ENCODE data around the gene CEP120.

Gene CEP120

DNA sequence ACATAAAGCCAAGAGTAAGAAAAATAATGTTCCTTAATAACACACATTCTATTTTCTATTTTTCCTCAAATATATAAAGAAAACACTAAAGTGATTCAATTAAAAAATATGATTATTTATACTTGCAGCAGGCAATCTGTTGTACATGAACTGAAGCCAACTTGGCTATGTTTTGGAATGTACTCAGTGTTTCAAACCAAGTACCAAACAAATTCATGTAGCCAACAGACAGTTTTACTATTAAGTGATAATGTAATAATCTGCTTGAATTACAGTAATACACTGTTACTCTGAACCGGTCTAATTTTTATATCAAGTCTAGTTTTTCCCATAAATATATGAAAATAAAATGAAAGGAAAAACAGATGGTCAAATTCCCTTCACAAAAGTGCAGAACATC is 58.0 kb downstream of the CEP120 start:
- H3K27me3 ChIP-seq (ENCODE audit: insufficient read depth, low read length), result no peaks in the 10 kb centered on the region

GRCh38 chr5:123364441-123365155 is 58.6 kb downstream of the CEP120 start:
- Histone ChIP-seq H3K18ac (ENCODE audit: low read length) (no peak overlapping the region), H3K4me1 (ENCODE audit: control insufficient read depth in 1 of 2, insufficient read depth in 2 of 2, low read length in 2 of 2) (no peaks in the 10 kb centered on the region), H3K23ac (ENCODE audit: low read length) (no peak overlapping the region), H3K79me2 (ENCODE audit: control insufficient read depth, insufficient read depth, low read length, poor library complexity) (no peaks in the 10 kb centered on the region), H2BK12ac (ENCODE audit: low read length) (no peak overlapping the region), H4K91ac (ENCODE audit: low read depth, low read length) (no peak overlapping the region), H2AFZ (ENCODE audit: insufficient read depth, low read length, poor library complexity) (no peak overlapping the region), H3K9me3 (ENCODE audit: insufficient read depth, low read depth, low read length) (no peaks in the 10 kb centered on the region), H2BK120ac (ENCODE audit: insufficient read depth, low read length, poor library complexity) (no peak overlapping the region), H3K4ac (ENCODE audit: low read depth, low read length) (no peak overlapping the region), H3K27ac (ENCODE audit: low read depth, low read length) (no peak overlapping the region), H3K79me1 (ENCODE audit: low read length) (no peaks in the 10 kb centered on the region), H3K4me2 (ENCODE audit: low read length) (no peak overlapping the region), H3K4me3 (ENCODE audit: low read depth, low read length) (no peak overlapping the region), H3K9ac (ENCODE audit: low read length) (no peak overlapping the region), H3K14ac (ENCODE audit: low read length) (no peak overlapping the region), H2BK5ac (ENCODE audit: low read depth, low read length, poor library complexity) (no peak overlapping the region), H3K36me3 (ENCODE audit: control insufficient read depth in 1 of 2, insufficient read depth in 2 of 2, low read length in 2 of 2) (no peaks in the 10 kb centered on the region), H4K12ac (ENCODE audit: low read depth, low read length) (no peak overlapping the region), H2AK5ac (ENCODE audit: low read length) (no peak overlapping the region), H3K27me3 (ENCODE audit: insufficient read depth, low read length) (no peaks in the 10 kb centered on the region), H4K8ac (ENCODE audit: low read depth, low read length) (no peak overlapping the region)
- no peak for DNase-seq
- WGBS (ENCODE audit: extremely low coverage, insufficient coverage, insufficient read length), result no CpG with 5 or more reads among the region's 2 CpGs

More for the DNA sequence above, 58.0 kb downstream of the CEP120 start:
- no peaks in the 10 kb centered on the region for H3K9me3 ChIP-seq (ENCODE audit: insufficient read depth, low read depth, low read length)
- no peak overlapping the region for H3K14ac ChIP-seq (ENCODE audit: low read length)
- H3K79me2 ChIP-seq (ENCODE audit: control insufficient read depth, insufficient read depth, low read length, poor library complexity), result no peaks in the 10 kb centered on the region
- no peaks in the 10 kb centered on the region for H3K36me3 ChIP-seq (ENCODE audit: control insufficient read depth in 1 of 2, insufficient read depth in 2 of 2, low read length in 2 of 2)
- no CpG with 5 or more reads among the region's 1 CpG for WGBS (ENCODE audit: extremely low coverage, insufficient coverage, insufficient read length)
- no peak overlapping the region for H4K8ac ChIP-seq (ENCODE audit: low read depth, low read length)
- no peak overlapping the region for H2BK120ac ChIP-seq (ENCODE audit: insufficient read depth, low read length, poor library complexity)
- no peaks in the 10 kb centered on the region for H3K4me1 ChIP-seq (ENCODE audit: control insufficient read depth in 1 of 2, insufficient read depth in 2 of 2, low read length in 2 of 2)
- H3K23ac ChIP-seq (ENCODE audit: low read length), result no peak overlapping the region
- no peak overlapping the region for H3K4me2 ChIP-seq (ENCODE audit: low read length)
- no peak overlapping the region for H2BK12ac ChIP-seq (ENCODE audit: low read length)
- no peak overlapping the region for H2AK5ac ChIP-seq (ENCODE audit: low read length)
- no peak overlapping the region for H2AFZ ChIP-seq (ENCODE audit: insufficient read depth, low read length, poor library complexity)
- no peak overlapping the region for H3K4me3 ChIP-seq (ENCODE audit: low read depth, low read length)
- no peak overlapping the region for H3K27ac ChIP-seq (ENCODE audit: low read depth, low read length)
- no peak overlapping the region for H3K9ac ChIP-seq (ENCODE audit: low read length)
- H3K4ac ChIP-seq (ENCODE audit: low read depth, low read length), result no peak overlapping the region
- no peak overlapping the region for H4K91ac ChIP-seq (ENCODE audit: low read depth, low read length)
- no peak overlapping the region for H4K12ac ChIP-seq (ENCODE audit: low read depth, low read length)
- no peak overlapping the region for H2BK5ac ChIP-seq (ENCODE audit: low read depth, low read length, poor library complexity)
- no peaks in the 10 kb centered on the region for H3K79me1 ChIP-seq (ENCODE audit: low read length)
- DNase-seq, result no peak
- no peak overlapping the region for H3K18ac ChIP-seq (ENCODE audit: low read length)

DNA sequence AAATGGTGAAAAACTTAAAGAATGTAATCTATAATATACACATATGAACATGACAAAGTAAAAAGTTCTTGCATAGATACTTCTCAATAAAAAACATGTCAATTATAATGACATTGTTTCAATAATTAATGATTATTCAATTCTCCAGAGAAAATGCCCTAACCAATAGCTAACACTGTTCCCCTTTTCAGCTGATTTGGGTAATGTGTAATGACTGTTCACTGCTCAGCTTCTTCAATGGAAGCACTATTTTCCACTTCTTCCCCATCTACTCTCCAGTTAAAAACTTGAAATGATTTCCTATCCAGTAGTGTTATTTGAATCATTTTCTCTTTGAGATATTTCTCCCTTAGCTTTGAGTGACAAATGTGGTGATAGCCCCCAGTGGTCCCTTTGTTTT is 62.3 kb downstream of the CEP120 start:
- Histone ChIP-seq H3K36me3 (ENCODE audit: control insufficient read depth in 1 of 2, insufficient read depth in 2 of 2, low read length in 2 of 2) (peaks cover 0 to 2% of the 10 kb centered on the region in 2 experiments), H3K23ac (ENCODE audit: low read length) (no peak overlapping the region)

GRCh38 chr5:123360201-123360571 is 63.0 kb downstream of the CEP120 start:
- H3K4me2 ChIP-seq (ENCODE audit: low read length), result no peak overlapping the region
- no peak overlapping the region for H3K23ac ChIP-seq (ENCODE audit: low read length)
- no peak overlapping the region for H3K4me3 ChIP-seq (ENCODE audit: low read depth, low read length)
- no peaks in the 10 kb centered on the region for H3K79me1 ChIP-seq (ENCODE audit: low read length)
- no peak for DNase-seq
- no peaks in the 10 kb centered on the region for H3K27me3 ChIP-seq (ENCODE audit: insufficient read depth, low read length)
- H4K8ac ChIP-seq (ENCODE audit: low read depth, low read length), result no peak overlapping the region
- no peak overlapping the region for H2AK5ac ChIP-seq (ENCODE audit: low read length)
- no peak overlapping the region for H3K9ac ChIP-seq (ENCODE audit: low read length)
- H3K4ac ChIP-seq (ENCODE audit: low read depth, low read length), result no peak overlapping the region
- no peak overlapping the region for H4K12ac ChIP-seq (ENCODE audit: low read depth, low read length)
- H3K14ac ChIP-seq (ENCODE audit: low read length), result no peak overlapping the region
- no peak overlapping the region for H3K18ac ChIP-seq (ENCODE audit: low read length)
- no peak overlapping the region for H2AFZ ChIP-seq (ENCODE audit: insufficient read depth, low read length, poor library complexity)
- H3K27ac ChIP-seq (ENCODE audit: low read depth, low read length), result no peak overlapping the region
- H2BK120ac ChIP-seq (ENCODE audit: insufficient read depth, low read length, poor library complexity), result no peak overlapping the region
- peaks cover 0 to 2% of the 10 kb centered on the region in 2 experiments for H3K36me3 ChIP-seq (ENCODE audit: control insufficient read depth in 1 of 2, insufficient read depth in 2 of 2, low read length in 2 of 2)
- no peak overlapping the region for H4K91ac ChIP-seq (ENCODE audit: low read depth, low read length)
- no peaks in the 10 kb centered on the region for H3K4me1 ChIP-seq (ENCODE audit: control insufficient read depth in 1 of 2, insufficient read depth in 2 of 2, low read length in 2 of 2)
- H2BK5ac ChIP-seq (ENCODE audit: low read depth, low read length, poor library complexity), result no peak overlapping the region
- no peaks in the 10 kb centered on the region for H3K79me2 ChIP-seq (ENCODE audit: control insufficient read depth, insufficient read depth, low read length, poor library complexity)
- no peaks in the 10 kb centered on the region for H3K9me3 ChIP-seq (ENCODE audit: insufficient read depth, low read depth, low read length)
- H2BK12ac ChIP-seq (ENCODE audit: low read length), result no peak overlapping the region

More for the DNA sequence above, 62.3 kb downstream of the CEP120 start:
- Histone ChIP-seq H3K4me2 (ENCODE audit: low read length) (no peak overlapping the region), H2AK5ac (ENCODE audit: low read length) (no peak overlapping the region), H2AFZ (ENCODE audit: insufficient read depth, low read length, poor library complexity) (no peak overlapping the region), H3K9me3 (ENCODE audit: insufficient read depth, low read depth, low read length) (no peaks in the 10 kb centered on the region), H3K18ac (ENCODE audit: low read length) (no peak overlapping the region), H4K8ac (ENCODE audit: low read depth, low read length) (no peak overlapping the region), H3K79me1 (ENCODE audit: low read length) (no peaks in the 10 kb centered on the region), H3K14ac (ENCODE audit: low read length) (no peak overlapping the region), H3K27ac (ENCODE audit: low read depth, low read length) (no peak overlapping the region), H2BK120ac (ENCODE audit: insufficient read depth, low read length, poor library complexity) (no peak overlapping the region), H2BK12ac (ENCODE audit: low read length) (no peak overlapping the region), H3K4ac (ENCODE audit: low read depth, low read length) (no peak overlapping the region), H3K9ac (ENCODE audit: low read length) (no peak overlapping the region), H4K12ac (ENCODE audit: low read depth, low read length) (no peak overlapping the region), H3K4me3 (ENCODE audit: low read depth, low read length) (no peak overlapping the region), H2BK5ac (ENCODE audit: low read depth, low read length, poor library complexity) (no peak overlapping the region), H3K27me3 (ENCODE audit: insufficient read depth, low read length) (no peaks in the 10 kb centered on the region), H3K79me2 (ENCODE audit: control insufficient read depth, insufficient read depth, low read length, poor library complexity) (no peaks in the 10 kb centered on the region), H4K91ac (ENCODE audit: low read depth, low read length) (no peak overlapping the region), H3K4me1 (ENCODE audit: control insufficient read depth in 1 of 2, insufficient read depth in 2 of 2, low read length in 2 of 2) (no peaks in the 10 kb centered on the region)
- no peak for DNase-seq
